ENCODE measurements around the gene MT1F.

DNA sequence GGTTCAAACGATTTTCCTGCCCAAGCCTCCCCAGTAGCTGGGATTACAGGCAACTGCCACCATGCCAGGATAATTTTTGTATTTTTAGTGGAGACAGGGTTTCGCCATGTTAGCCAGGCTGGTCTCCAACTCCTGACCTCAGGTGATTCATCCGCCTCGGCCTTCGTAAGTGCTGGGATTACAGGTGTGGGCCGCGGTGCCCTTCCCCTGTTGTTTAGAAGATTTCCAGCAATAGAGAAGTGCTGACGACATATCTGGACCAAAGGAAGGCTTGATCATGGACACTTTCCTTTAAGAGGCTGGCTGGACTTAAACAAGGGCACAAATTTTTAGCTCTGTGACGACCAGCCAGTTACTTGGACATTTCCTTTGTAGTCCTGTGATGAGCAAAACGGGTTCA lies 26.6 kb upstream of the MT1F start:
- TF ChIP-seq, protein P1, sequence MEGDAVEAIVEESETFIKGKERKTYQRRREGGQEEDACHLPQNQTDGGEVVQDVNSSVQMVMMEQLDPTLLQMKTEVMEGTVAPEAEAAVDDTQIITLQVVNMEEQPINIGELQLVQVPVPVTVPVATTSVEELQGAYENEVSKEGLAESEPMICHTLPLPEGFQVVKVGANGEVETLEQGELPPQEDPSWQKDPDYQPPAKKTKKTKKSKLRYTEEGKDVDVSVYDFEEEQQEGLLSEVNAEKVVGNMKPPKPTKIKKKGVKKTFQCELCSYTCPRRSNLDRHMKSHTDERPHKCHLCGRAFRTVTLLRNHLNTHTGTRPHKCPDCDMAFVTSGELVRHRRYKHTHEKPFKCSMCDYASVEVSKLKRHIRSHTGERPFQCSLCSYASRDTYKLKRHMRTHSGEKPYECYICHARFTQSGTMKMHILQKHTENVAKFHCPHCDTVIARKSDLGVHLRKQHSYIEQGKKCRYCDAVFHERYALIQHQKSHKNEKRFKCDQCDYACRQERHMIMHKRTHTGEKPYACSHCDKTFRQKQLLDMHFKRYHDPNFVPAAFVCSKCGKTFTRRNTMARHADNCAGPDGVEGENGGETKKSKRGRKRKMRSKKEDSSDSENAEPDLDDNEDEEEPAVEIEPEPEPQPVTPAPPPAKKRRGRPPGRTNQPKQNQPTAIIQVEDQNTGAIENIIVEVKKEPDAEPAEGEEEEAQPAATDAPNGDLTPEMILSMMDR (IDR thresholded peaks at IDR 0.05; ENCODE audit: borderline replicate concordance, extremely low read depth, low read length, poor library complexity, severe bottlenecking), result no peak
- no peak for TF ChIP-seq EZH2 (IDR thresholded peaks at IDR 0.05; ENCODE audit: borderline replicate concordance, low read depth, low read length, severe bottlenecking)
